Calu3 (cell line): ENCODE data around the gene ZNF429. TPM values are rescaled to one million over a fixed set of nuclear protein-coding genes. Genes with fewer than 3 reads are reported as not detected.
"Not testable (repeated sequence)": the region's sequence is repeated elsewhere in the genome, so short reads cannot be mapped to it uniquely, and the experiment has no call there.

ENCODE experiments used
- BruUV-seq: library from RNA; stranded (reverse); fragments of 400-500 nt; replicated peaks from 2 replicates; lab custom pipeline; 2021; lab: Mats Ljungman, UMichigan
- CTCF ChIA-PET: fragments of 300-600 bp; sonication (Branson Sonifier 250); formaldehyde crosslinking; loops from one replicate; lab custom pipeline; 2022; ENCODE audit warnings: antibody characterized with exemption; lab: Charles Lee
- DNase-seq: peaks from one replicate; pipeline ENCODE4 v3.0.0; 2022
- H3K27ac Mint-ChIP-seq: one replicate; pipeline ENCODE4 v1.8.0; 2022; ENCODE audit warnings: mixed read lengths; ENCODE audit not compliant: unreplicated experiment
- H3K27me3 Mint-ChIP-seq: one replicate; pipeline ENCODE4 v1.8.0; 2022; ENCODE audit warnings: mixed read lengths; ENCODE audit not compliant: unreplicated experiment
- H3K36me3 Mint-ChIP-seq: one replicate; pipeline ENCODE4 v1.8.0; 2022; ENCODE audit warnings: mild to moderate bottlenecking, moderate library complexity, mixed read lengths; ENCODE audit not compliant: insufficient read depth, unreplicated experiment
- H3K4me1 Mint-ChIP-seq: one replicate; pipeline ENCODE4 v1.8.0; 2022; ENCODE audit warnings: mild to moderate bottlenecking, low read depth, mixed read lengths; ENCODE audit not compliant: unreplicated experiment
- H3K4me3 Mint-ChIP-seq: one replicate; pipeline ENCODE4 v1.8.0; 2022; ENCODE audit warnings: mild to moderate bottlenecking, low read depth, moderate library complexity, mixed read lengths; ENCODE audit not compliant: unreplicated experiment
- H3K9me3 Mint-ChIP-seq: one replicate; pipeline ENCODE4 v1.8.0; 2022; ENCODE audit warnings: low read depth, mixed read lengths; ENCODE audit not compliant: unreplicated experiment
- intact Hi-C: fragments of 100-400 bp; cut with micrococcal nuclease; formaldehyde crosslinking; loops from one replicate; pipeline ENCODE4 v1.10.0; 2022; ENCODE audit not compliant: unreplicated experiment
- total RNA-seq: library from RNA; stranded (reverse); gene quantifications from 2 replicates; pipeline ENCODE4 v1.2.3, GENCODE V29; 2022
- TF ChIP-seq, protein P1 (sequence below): fragments of 200-600 bp; IDR thresholded peaks from one replicate; pipeline ENCODE4 v1.8.0; 2022; ENCODE audit warnings: antibody characterized with exemption; ENCODE audit not compliant: unreplicated experiment

ZNF429 gene
- total RNA-seq, 1 experiment from 2014 or later = 3.7 TPM

DNA sequence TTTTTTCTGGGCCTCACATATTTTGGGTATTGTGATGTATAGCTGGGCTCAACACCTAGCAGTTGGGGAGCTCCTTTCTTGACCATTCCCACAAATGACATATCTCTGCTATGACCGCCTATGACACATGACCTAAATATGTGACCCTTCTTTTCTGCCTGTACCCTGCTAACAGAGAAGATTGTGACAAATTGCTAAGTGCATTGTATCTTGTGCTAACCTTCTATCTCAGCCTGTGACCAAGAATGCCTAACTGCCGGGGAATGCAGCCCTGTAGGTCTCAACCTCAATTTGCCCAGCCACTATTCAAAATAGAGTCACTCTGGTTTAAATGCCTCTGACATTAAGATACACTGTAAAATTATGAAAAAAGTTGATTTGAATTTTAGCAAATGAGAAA is 6.8 kb upstream of the ZNF429 start:
- no TSS peak for BruUV-seq
- CTCF ChIA-PET = no interaction called here
- intact Hi-C loops = no loop called here
- Mint-ChIP-seq H3K9me3 (peaks cover 17% of the 10 kb centered on the region), H3K27me3 (no peaks in the 10 kb centered on the region), H3K36me3 (no peaks in the 10 kb centered on the region), H3K4me1 (no peaks in the 10 kb centered on the region), H3K4me3 (no peak overlapping the region), H3K27ac (no peak overlapping the region)
- no peak for DNase-seq
- TF ChIP-seq, protein P1, sequence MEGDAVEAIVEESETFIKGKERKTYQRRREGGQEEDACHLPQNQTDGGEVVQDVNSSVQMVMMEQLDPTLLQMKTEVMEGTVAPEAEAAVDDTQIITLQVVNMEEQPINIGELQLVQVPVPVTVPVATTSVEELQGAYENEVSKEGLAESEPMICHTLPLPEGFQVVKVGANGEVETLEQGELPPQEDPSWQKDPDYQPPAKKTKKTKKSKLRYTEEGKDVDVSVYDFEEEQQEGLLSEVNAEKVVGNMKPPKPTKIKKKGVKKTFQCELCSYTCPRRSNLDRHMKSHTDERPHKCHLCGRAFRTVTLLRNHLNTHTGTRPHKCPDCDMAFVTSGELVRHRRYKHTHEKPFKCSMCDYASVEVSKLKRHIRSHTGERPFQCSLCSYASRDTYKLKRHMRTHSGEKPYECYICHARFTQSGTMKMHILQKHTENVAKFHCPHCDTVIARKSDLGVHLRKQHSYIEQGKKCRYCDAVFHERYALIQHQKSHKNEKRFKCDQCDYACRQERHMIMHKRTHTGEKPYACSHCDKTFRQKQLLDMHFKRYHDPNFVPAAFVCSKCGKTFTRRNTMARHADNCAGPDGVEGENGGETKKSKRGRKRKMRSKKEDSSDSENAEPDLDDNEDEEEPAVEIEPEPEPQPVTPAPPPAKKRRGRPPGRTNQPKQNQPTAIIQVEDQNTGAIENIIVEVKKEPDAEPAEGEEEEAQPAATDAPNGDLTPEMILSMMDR = no peak

DNA sequence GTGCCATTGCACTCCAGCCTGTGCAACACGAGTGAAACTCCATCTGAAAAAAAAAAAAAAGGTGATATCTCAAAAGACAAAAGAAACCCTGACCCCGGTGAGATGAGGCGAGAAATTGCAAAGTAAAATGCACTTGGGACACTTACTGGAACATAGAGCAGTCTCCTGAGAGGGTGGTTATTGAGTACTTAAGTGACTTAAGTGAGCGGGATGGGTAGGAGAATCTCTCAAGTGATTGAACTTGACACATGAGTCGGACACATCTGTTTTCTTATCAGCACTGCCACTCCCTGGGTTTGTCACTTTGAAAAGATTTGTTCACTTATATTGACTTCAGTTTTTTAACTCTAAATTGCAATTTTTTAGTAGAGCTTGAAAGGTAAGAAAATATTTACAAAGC is 2.8 kb downstream of the ZNF429 start:
- Mint-ChIP-seq H3K9me3 (peaks cover 3% of the 10 kb centered on the region), H3K27ac (no peak overlapping the region), H3K27me3 (no peaks in the 10 kb centered on the region), H3K36me3 (peaks cover 18% of the 10 kb centered on the region), H3K4me1 (no peaks in the 10 kb centered on the region), H3K4me3 (no peak overlapping the region)
- no peak for DNase-seq
- intact Hi-C loops = no loop called here
- CTCF ChIA-PET = no interaction called here
- BruUV-seq = no TSS peak
- TF ChIP-seq, protein P1 = no peak

DNA sequence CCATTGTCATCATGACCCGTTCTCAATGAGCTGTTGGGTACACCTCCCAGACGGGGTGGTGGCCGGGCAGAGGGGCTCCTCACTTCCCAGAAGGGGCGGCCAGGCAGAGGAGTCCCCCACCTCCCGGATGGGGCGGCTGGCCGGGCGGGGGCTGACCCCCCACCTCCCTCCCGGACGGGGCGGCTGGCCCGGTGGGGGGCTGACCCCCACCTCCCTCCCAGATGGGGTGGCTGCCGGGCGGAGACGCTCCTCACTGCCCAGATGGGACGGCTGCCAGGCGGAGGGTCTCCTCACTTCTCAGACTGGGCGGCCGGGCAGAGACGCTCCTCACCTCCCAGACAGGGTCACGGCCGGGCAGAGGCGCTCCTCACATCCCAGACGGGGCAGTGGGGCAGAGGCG is 5.7 kb downstream of the ZNF429 start:
- H3K9me3 Mint-ChIP-seq, CTCF ChIA-PET, H3K4me3 Mint-ChIP-seq, BruUV-seq, H3K27ac Mint-ChIP-seq, H3K27me3 Mint-ChIP-seq, DNase-seq, H3K4me1 Mint-ChIP-seq, intact Hi-C loops, H3K36me3 Mint-ChIP-seq: not testable (repeated sequence)

DNA sequence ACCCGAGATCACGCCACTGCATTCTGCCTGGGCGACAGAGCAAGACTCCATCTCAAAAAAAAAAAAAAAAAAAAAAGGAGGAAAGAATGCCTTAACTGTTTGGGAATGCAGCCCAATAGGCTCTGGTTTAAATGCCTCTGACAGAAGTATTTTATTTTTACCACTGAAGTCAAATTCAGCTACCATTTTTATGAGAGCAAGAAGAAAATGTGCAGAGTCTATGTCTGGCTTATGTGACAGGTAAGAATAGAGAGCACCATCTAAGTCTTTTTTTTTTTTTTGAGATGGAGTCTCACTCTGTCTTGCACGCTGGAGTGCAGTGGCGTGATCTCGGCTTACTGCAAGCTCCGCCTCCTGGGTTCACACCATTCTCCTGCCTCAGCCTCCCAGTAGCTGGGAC is 7.2 kb downstream of the ZNF429 start:
- H3K4me1 Mint-ChIP-seq, DNase-seq, BruUV-seq, H3K36me3 Mint-ChIP-seq, H3K9me3 Mint-ChIP-seq, H3K4me3 Mint-ChIP-seq, intact Hi-C loops, H3K27ac Mint-ChIP-seq, H3K27me3 Mint-ChIP-seq: not testable (repeated sequence)
- CTCF ChIA-PET = interaction anchor here (0.7 kb wide), 2 partner anchors 122 to 274 kb away, joined by 3 to 5 read pairs; no protein-coding TSS in a partner anchor

DNA sequence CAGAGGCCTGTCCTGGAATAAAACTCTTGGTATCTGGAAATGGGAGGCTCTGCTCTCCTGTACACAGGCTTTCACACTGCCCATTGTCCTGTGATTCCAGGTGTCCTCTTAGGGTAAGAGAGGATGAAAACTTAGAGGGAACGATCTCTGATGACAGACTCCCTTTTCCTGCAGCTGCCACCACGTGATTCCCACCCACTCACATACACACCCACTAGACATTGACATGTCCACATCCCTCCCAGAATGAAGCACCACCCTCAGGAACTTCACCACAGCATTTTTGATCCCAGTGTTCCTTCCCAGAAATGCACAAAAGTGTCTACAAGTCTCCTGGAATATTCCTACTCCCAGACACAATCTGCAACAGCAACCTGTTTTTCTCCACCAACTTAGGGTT is 8.2 kb downstream of the ZNF429 start:
- CTCF ChIA-PET = no interaction called here
- Mint-ChIP-seq H3K27me3 (no peaks in the 10 kb centered on the region), H3K4me1 (no peaks in the 10 kb centered on the region), H3K9me3 (peaks cover 3% of the 10 kb centered on the region), H3K27ac (no peak overlapping the region), H3K4me3 (no peak overlapping the region), H3K36me3 (peaks cover 6% of the 10 kb centered on the region)
- intact Hi-C loops = no loop called here
- TF ChIP-seq, protein P1 = no peak
- BruUV-seq = no TSS peak
- no peak for DNase-seq
